SK-N-SH (cell line): ENCODE data around the gene HESX1.

Experiments
- CHD2 ChIP-seq: fragments of 150-350 bp; IDR thresholded peaks from 2 replicates; pipeline ENCODE4 v1.6.1; 2018; ENCODE audit warnings: low read length; ENCODE audit not compliant: partially characterized antibody
- EP300 ChIP-seq, 2 experiments: IDR thresholded peaks; 2 replicates each; pipeline versions ENCODE4 v1.4.0 to v1.6.1; 2012; ENCODE audit warnings: borderline replicate concordance in 1 of 2, low read depth in 1 of 2, low read length in 1 of 2
- EZH2phosphoT487 ChIP-seq: fragments of 200-600 bp; sonication (generic); IDR thresholded peaks from 2 replicates; pipeline ENCODE4 v1.6.1; 2017; ENCODE audit warnings: low read depth, mixed run types, mild to moderate bottlenecking, antibody characterized with exemption, moderate library complexity, borderline replicate concordance
- FOSL2 ChIP-seq: IDR thresholded peaks from 2 replicates; pipeline ENCODE4 v1.4.0; 2012; ENCODE audit warnings: low read depth, mild to moderate bottlenecking, moderate library complexity, borderline replicate concordance
- POLR2AphosphoS5 ChIP-seq: IDR thresholded peaks from 2 replicates; pipeline ENCODE4 v1.6.1; 2012; ENCODE audit warnings: low read depth, low read length
- RAD21 ChIP-seq: IDR thresholded peaks from 2 replicates; pipeline ENCODE4 v1.6.1; 2012; ENCODE audit warnings: mild to moderate bottlenecking, low read length
- RCOR1 ChIP-seq: fragments of 150-350 bp; IDR thresholded peaks from 2 replicates; pipeline ENCODE4 v1.6.1; 2017; ENCODE audit warnings: antibody characterized with exemption, low read length
- RFX5 ChIP-seq: IDR thresholded peaks from 2 replicates; pipeline ENCODE4 v1.6.1; 2012; ENCODE audit warnings: mild to moderate bottlenecking, improper control_type of control experiment, low read length
- TCF12 ChIP-seq: IDR thresholded peaks from 2 replicates; pipeline ENCODE4 v1.4.0; 2012
- YY1 ChIP-seq: IDR thresholded peaks from 2 replicates; pipeline ENCODE4 v1.4.0; 2012; ENCODE audit warnings: low read depth, mild to moderate bottlenecking
- TF ChIP-seq, protein P1 (sequence below): fragments of 200-600 bp; sonication (generic); IDR thresholded peaks from 2 replicates; pipeline ENCODE4 v1.6.1; 2017; ENCODE audit warnings: antibody characterized with exemption, mild to moderate bottlenecking, moderate library complexity
- TF ChIP-seq, protein P2 (sequence below): IDR thresholded peaks from 2 replicates; pipeline ENCODE4 v1.6.1; 2012; ENCODE audit warnings: mild to moderate bottlenecking, low read depth, low read length, moderate library complexity
- TF ChIP-seq, protein P3 (sequence below): IDR thresholded peaks from 2 replicates; pipeline ENCODE4 v1.4.0; 2012; ENCODE audit warnings: low read depth
- TF ChIP-seq, protein P4 (sequence below): fragments of 150-350 bp; IDR thresholded peaks from 2 replicates; pipeline ENCODE4 v1.6.1; 2016; ENCODE audit warnings: mild to moderate bottlenecking, low read depth, low read length

DNA sequence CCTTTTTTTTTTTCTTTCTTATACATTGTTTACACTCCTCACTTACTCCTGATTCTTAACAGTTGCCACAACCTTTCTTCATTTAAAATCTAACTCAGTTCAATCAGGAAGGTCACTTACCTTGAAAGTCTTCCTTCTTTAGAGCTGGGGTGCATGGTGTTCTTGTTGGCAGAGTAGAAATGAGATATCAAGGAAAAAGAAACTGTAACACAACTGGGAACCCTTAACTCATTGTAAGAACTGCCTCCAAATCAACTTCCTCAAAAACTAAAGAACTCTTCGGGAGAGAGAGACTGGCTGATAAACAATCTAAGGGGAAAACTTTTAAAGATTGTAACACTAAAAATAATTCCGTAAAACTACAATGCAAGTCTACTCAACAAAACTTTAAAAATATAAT is 26.4 kb upstream of the HESX1 start:
- TF ChIP-seq, protein P1, sequence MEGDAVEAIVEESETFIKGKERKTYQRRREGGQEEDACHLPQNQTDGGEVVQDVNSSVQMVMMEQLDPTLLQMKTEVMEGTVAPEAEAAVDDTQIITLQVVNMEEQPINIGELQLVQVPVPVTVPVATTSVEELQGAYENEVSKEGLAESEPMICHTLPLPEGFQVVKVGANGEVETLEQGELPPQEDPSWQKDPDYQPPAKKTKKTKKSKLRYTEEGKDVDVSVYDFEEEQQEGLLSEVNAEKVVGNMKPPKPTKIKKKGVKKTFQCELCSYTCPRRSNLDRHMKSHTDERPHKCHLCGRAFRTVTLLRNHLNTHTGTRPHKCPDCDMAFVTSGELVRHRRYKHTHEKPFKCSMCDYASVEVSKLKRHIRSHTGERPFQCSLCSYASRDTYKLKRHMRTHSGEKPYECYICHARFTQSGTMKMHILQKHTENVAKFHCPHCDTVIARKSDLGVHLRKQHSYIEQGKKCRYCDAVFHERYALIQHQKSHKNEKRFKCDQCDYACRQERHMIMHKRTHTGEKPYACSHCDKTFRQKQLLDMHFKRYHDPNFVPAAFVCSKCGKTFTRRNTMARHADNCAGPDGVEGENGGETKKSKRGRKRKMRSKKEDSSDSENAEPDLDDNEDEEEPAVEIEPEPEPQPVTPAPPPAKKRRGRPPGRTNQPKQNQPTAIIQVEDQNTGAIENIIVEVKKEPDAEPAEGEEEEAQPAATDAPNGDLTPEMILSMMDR, result no peak
- no peak for TF ChIP-seq RCOR1
- TF ChIP-seq, protein P2, sequence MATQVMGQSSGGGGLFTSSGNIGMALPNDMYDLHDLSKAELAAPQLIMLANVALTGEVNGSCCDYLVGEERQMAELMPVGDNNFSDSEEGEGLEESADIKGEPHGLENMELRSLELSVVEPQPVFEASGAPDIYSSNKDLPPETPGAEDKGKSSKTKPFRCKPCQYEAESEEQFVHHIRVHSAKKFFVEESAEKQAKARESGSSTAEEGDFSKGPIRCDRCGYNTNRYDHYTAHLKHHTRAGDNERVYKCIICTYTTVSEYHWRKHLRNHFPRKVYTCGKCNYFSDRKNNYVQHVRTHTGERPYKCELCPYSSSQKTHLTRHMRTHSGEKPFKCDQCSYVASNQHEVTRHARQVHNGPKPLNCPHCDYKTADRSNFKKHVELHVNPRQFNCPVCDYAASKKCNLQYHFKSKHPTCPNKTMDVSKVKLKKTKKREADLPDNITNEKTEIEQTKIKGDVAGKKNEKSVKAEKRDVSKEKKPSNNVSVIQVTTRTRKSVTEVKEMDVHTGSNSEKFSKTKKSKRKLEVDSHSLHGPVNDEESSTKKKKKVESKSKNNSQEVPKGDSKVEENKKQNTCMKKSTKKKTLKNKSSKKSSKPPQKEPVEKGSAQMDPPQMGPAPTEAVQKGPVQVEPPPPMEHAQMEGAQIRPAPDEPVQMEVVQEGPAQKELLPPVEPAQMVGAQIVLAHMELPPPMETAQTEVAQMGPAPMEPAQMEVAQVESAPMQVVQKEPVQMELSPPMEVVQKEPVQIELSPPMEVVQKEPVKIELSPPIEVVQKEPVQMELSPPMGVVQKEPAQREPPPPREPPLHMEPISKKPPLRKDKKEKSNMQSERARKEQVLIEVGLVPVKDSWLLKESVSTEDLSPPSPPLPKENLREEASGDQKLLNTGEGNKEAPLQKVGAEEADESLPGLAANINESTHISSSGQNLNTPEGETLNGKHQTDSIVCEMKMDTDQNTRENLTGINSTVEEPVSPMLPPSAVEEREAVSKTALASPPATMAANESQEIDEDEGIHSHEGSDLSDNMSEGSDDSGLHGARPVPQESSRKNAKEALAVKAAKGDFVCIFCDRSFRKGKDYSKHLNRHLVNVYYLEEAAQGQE, result no peak
- TF ChIP-seq RFX5, result no peak
- no peak for TF ChIP-seq CHD2
- TF ChIP-seq POLR2AphosphoS5, result no peak
- no peak for TF ChIP-seq FOSL2
- no peak for TF ChIP-seq EZH2phosphoT487
- TF ChIP-seq, protein P3, sequence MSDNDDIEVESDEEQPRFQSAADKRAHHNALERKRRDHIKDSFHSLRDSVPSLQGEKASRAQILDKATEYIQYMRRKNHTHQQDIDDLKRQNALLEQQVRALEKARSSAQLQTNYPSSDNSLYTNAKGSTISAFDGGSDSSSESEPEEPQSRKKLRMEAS, result no peak
- no peak for TF ChIP-seq RAD21
- no peak for TF ChIP-seq EP300 (IDR thresholded peaks at IDR 0.05; ENCODE audit: borderline replicate concordance in 1 of 2, low read depth in 1 of 2, low read length in 1 of 2)
- no peak for TF ChIP-seq YY1
- TF ChIP-seq, protein P4, sequence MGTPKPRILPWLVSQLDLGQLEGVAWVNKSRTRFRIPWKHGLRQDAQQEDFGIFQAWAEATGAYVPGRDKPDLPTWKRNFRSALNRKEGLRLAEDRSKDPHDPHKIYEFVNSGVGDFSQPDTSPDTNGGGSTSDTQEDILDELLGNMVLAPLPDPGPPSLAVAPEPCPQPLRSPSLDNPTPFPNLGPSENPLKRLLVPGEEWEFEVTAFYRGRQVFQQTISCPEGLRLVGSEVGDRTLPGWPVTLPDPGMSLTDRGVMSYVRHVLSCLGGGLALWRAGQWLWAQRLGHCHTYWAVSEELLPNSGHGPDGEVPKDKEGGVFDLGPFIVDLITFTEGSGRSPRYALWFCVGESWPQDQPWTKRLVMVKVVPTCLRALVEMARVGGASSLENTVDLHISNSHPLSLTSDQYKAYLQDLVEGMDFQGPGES, result no peak
- no peak for TF ChIP-seq TCF12
